HepG2 (cell line): ENCODE results near the gene NME4. TPM values are rescaled to one million over a fixed set of nuclear protein-coding genes. Genes with fewer than 3 reads are reported as not detected.

ENCODE experiments used
- ARNTL ChIP-seq: sonication (generic); formaldehyde crosslinking; IDR thresholded peaks from 2 replicates; pipeline ENCODE4 v1.4.0; 2020; ENCODE audit warnings: mild to moderate bottlenecking, missing genetic modification reagents
- KLF12 ChIP-seq: sonication (generic); formaldehyde crosslinking; IDR thresholded peaks from 2 replicates; pipeline ENCODE4 v1.4.0; 2020; ENCODE audit warnings: missing genetic modification reagents, borderline replicate concordance
- LCORL ChIP-seq, 2 experiments: fragments of 450-650 bp in 1 of 2; sonication (generic) in 1 of 2; formaldehyde crosslinking in 1 of 2; IDR thresholded peaks; 2 replicates each; pipeline versions ENCODE4 v1.5.0 to v1.6.1; 2017 to 2020; ENCODE audit warnings: antibody characterized with exemption in 1 of 2, missing genetic modification reagents in 1 of 2
- MAF1 ChIP-seq: sonication (generic); formaldehyde crosslinking; IDR thresholded peaks from 2 replicates; pipeline ENCODE4 v1.5.0; 2020; ENCODE audit warnings: missing genetic modification reagents, borderline replicate concordance
- MED8 ChIP-seq: sonication (generic); formaldehyde crosslinking; IDR thresholded peaks from 2 replicates; pipeline ENCODE4 v1.8.1; 2023; ENCODE audit warnings: mild to moderate bottlenecking, missing genetic modification reagents; ENCODE audit not compliant: insufficient replicate concordance
- MTA1 ChIP-seq: sonication (generic); formaldehyde crosslinking; IDR thresholded peaks from 2 replicates; pipeline ENCODE4 v1.4.0; 2020; ENCODE audit warnings: missing genetic modification reagents, mild to moderate bottlenecking, borderline replicate concordance
- NR2F1 ChIP-seq, 2 experiments: fragments of 450-650 bp in 1 of 2; formaldehyde crosslinking in 1 of 2; IDR thresholded peaks; 2 replicates each; pipeline versions ENCODE4 v1.5.0 to v1.6.1; 2016 to 2020; ENCODE audit warnings: mild to moderate bottlenecking in 1 of 2, missing compliant biosample characterization in 1 of 2, missing genetic modification reagents in 1 of 2, moderate library complexity in 1 of 2
- REXO4 ChIP-seq: sonication (generic); formaldehyde crosslinking; IDR thresholded peaks from 2 replicates; pipeline ENCODE4 v1.8.0; 2022; ENCODE audit warnings: missing genetic modification reagents, mild to moderate bottlenecking, borderline replicate concordance
- RXRB ChIP-seq: IDR thresholded peaks from 2 replicates; pipeline ENCODE4 v1.6.1; 2016; ENCODE audit warnings: borderline replicate concordance, missing genetic modification reagents, missing compliant biosample characterization
- SALL1 ChIP-seq: sonication (generic); formaldehyde crosslinking; IDR thresholded peaks from 2 replicates; pipeline ENCODE4 v1.8.0; 2022; ENCODE audit warnings: mild to moderate bottlenecking, missing genetic modification reagents
- SMC3 ChIP-seq: IDR thresholded peaks from 2 replicates; pipeline ENCODE4 v1.6.1; 2011; ENCODE audit warnings: low read length, improper control_type of control experiment
- TARDBP ChIP-seq: sonication (generic); formaldehyde crosslinking; IDR thresholded peaks from 2 replicates; pipeline ENCODE4 v1.8.0; 2022; ENCODE audit warnings: mild to moderate bottlenecking, missing genetic modification reagents
- THAP11 ChIP-seq: IDR thresholded peaks from 2 replicates; pipeline ENCODE4 v1.6.1; 2016; ENCODE audit warnings: missing biosample characterization, missing genetic modification reagents
- ZBTB7B ChIP-seq: sonication (generic); formaldehyde crosslinking; IDR thresholded peaks from 2 replicates; pipeline ENCODE4 v1.4.0; 2020; ENCODE audit warnings: missing genetic modification reagents
- ZNF383 ChIP-seq: sonication (generic); formaldehyde crosslinking; IDR thresholded peaks from 2 replicates; pipeline ENCODE4 v1.4.0; 2020; ENCODE audit warnings: missing genetic modification reagents, mild to moderate bottlenecking, borderline replicate concordance
- ZNF431 ChIP-seq: sonication (generic); formaldehyde crosslinking; IDR thresholded peaks from 2 replicates; pipeline ENCODE4 v1.9.0; 2022; ENCODE audit warnings: missing genetic modification reagents, low read depth, mild to moderate bottlenecking, borderline replicate concordance
- ZNF558 ChIP-seq: sonication (generic); formaldehyde crosslinking; IDR thresholded peaks from 2 replicates; pipeline ENCODE4 v1.9.0; 2022; ENCODE audit warnings: mild to moderate bottlenecking, missing genetic modification reagents, borderline replicate concordance
- ZNF652 ChIP-seq: IDR thresholded peaks from 2 replicates; pipeline ENCODE4 v1.6.1; 2016; ENCODE audit warnings: low read depth, borderline replicate concordance
- ZNF777 ChIP-seq: sonication (generic); formaldehyde crosslinking; IDR thresholded peaks from 2 replicates; pipeline ENCODE4 v1.4.0; 2020; ENCODE audit warnings: missing genetic modification reagents
- ZNF780A ChIP-seq: sonication (generic); formaldehyde crosslinking; IDR thresholded peaks from 2 replicates; pipeline ENCODE4 v1.8.0; 2022; ENCODE audit warnings: mild to moderate bottlenecking, missing genetic modification reagents, moderate library complexity
- ZZZ3 ChIP-seq: sonication (generic); formaldehyde crosslinking; IDR thresholded peaks from 2 replicates; pipeline ENCODE4 v1.4.0; 2020; ENCODE audit warnings: missing genetic modification reagents, mild to moderate bottlenecking, borderline replicate concordance
- polyA plus RNA-seq, 8 experiments: library from polyadenylated mRNA; depleted of rRNA in 3 of 8; stranded (reverse) in 7 of 8; unstranded in 1 of 8; fragments of >200 nt; fragmentation: Illumina TruSeq in 4 of 8; extraction: Trizol in 4 of 8; gene quantifications; 2 replicates each; pipeline versions ENCODE4 v1.2.1 to v1.2.3, GENCODE V29; 2011 to 2016; ENCODE audit warnings: low read depth in 4 of 8, missing spikeins in 1 of 8, mixed read lengths in 1 of 8; ENCODE audit not compliant: insufficient read depth in 1 of 8
- total RNA-seq, 5 experiments: library from RNA; depleted of rRNA; stranded (reverse); fragments of >200 nt; fragmentation: Illumina TruSeq; extraction: Trizol; gene quantifications; 2 replicates each; pipeline ENCODE4 v1.2.3, GENCODE V29; 2016; ENCODE audit warnings: low read depth in 1 of 5
- TF ChIP-seq, protein P1 (sequence below): sonication (generic); formaldehyde crosslinking; IDR thresholded peaks from 2 replicates; pipeline ENCODE4 v1.8.1; 2023; ENCODE audit warnings: mild to moderate bottlenecking, missing genetic modification reagents
- TF ChIP-seq, protein P2 (sequence below): sonication (generic); formaldehyde crosslinking; IDR thresholded peaks from 2 replicates; pipeline ENCODE4 v1.4.0; 2020; ENCODE audit warnings: missing genetic modification reagents
- TF ChIP-seq, protein P3 (sequence below): IDR thresholded peaks from 2 replicates; pipeline ENCODE4 v1.6.1; 2016
- TF ChIP-seq, protein P4 (sequence below): sonication (generic); formaldehyde crosslinking; IDR thresholded peaks from 2 replicates; pipeline ENCODE4 v1.4.0; 2020; ENCODE audit warnings: missing genetic modification reagents, borderline replicate concordance

NME4 gene
- total and polyA plus RNA-seq, 2 of the 13 experiments (the other 11 are each of a cell fraction or from before 2014, with no cell fraction given), result 121 to 263 TPM

DNA sequence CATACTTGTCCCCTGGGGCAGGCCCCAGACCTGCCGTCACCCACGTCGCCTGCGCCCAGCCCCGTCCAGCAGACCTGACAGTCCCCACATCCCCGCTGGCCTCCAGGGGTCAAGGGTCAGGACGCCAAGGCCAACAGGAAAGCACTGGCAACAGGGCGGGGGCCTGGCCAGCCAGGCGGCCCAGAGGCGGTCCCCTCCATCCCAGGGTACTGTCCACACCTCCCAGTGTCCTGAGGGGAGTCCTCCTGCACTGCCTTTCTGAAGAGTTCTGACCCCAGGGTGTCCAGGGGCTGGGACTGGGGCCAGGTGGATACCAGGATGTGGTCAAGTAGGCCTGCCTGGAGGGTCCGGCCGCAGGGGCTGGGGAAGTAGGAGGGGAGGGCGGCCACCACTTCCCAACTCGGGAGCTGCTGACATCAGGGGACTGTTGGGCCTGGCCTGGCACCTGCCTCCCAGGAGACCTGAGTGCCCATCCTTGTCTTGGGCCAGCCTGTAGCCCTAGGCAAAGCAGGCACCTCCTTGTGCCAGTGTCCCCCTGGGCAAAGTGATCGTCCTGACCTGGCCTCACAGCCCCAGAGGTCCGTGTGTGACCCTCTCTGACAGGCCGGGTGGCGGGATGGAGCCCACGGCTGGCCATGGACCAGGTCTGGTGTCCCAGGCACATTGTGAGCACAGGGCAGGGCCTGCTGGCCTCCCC lies 37.8 kb upstream of the NME4 start (continued):
- TF ChIP-seq, protein P1, sequence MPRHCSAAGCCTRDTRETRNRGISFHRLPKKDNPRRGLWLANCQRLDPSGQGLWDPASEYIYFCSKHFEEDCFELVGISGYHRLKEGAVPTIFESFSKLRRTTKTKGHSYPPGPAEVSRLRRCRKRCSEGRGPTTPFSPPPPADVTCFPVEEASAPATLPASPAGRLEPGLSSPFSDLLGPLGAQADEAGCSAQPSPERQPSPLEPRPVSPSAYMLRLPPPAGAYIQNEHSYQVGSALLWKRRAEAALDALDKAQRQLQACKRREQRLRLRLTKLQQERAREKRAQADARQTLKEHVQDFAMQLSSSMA (CRISPR knock-in tag), result 0 out of 2 replicates have a peak, but pooled peaks have one; percentile 38
- TF ChIP-seq MTA1 (CRISPR knock-in tag) (peak; percentile 85; the same call in 1 of the 2 replicates), REXO4 (CRISPR knock-in tag) (no peak), ZNF558 (CRISPR knock-in tag) (no peak), SMC3 (no peak), RXRB (CRISPR knock-in tag) (peak; percentile 88), NR2F1 (CRISPR knock-in tag; IDR thresholded peaks at IDR 0.05) (peak; percentile 93 to 98), ARNTL (CRISPR knock-in tag) (0 out of 2 replicates have a peak, but pooled peaks have one; percentile 51), ZNF431 (CRISPR knock-in tag) (0 out of 2 replicates have a peak, but pooled peaks have one; percentile 6), MED8 (CRISPR knock-in tag) (peak; percentile 51), TARDBP (CRISPR knock-in tag) (peak; percentile 72; the same call in 1 of the 2 replicates), MAF1 (CRISPR knock-in tag) (no peak), SALL1 (peak; percentile 62), LCORL (IDR thresholded peaks at IDR 0.05) (no peak), LCORL (CRISPR knock-in tag; IDR thresholded peaks at IDR 0.05) (peak; percentile 96), THAP11 (CRISPR knock-in tag) (0 out of 2 replicates have a peak, but pooled peaks have one; percentile 37), KLF12 (CRISPR knock-in tag) (no peak; the same call in 1 of the 2 replicates), ZZZ3 (CRISPR knock-in tag) (0 out of 2 replicates have a peak, but pooled peaks have one; percentile 72), ZNF780A (CRISPR knock-in tag) (no peak), ZNF777 (peak; percentile 74; the same call in 1 of the 2 replicates), ZNF383 (CRISPR knock-in tag) (no peak), ZBTB7B (CRISPR knock-in tag) (peak; percentile 90), ZNF652 (CRISPR knock-in tag) (peak; percentile 52; the same call in 1 of the 2 replicates)
- TF ChIP-seq, protein P2, sequence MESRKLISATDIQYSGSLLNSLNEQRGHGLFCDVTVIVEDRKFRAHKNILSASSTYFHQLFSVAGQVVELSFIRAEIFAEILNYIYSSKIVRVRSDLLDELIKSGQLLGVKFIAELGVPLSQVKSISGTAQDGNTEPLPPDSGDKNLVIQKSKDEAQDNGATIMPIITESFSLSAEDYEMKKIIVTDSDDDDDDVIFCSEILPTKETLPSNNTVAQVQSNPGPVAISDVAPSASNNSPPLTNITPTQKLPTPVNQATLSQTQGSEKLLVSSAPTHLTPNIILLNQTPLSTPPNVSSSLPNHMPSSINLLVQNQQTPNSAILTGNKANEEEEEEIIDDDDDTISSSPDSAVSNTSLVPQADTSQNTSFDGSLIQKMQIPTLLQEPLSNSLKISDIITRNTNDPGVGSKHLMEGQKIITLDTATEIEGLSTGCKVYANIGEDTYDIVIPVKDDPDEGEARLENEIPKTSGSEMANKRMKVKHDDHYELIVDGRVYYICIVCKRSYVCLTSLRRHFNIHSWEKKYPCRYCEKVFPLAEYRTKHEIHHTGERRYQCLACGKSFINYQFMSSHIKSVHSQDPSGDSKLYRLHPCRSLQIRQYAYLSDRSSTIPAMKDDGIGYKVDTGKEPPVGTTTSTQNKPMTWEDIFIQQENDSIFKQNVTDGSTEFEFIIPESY (CRISPR knock-in tag), result peak; percentile 28; the same call in 1 of the 2 replicates
- TF ChIP-seq, protein P3, sequence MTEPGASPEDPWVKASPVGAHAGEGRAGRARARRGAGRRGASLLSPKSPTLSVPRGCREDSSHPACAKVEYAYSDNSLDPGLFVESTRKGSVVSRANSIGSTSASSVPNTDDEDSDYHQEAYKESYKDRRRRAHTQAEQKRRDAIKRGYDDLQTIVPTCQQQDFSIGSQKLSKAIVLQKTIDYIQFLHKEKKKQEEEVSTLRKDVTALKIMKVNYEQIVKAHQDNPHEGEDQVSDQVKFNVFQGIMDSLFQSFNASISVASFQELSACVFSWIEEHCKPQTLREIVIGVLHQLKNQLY (CRISPR knock-in tag), result peak; percentile 77
- TF ChIP-seq, protein P4, sequence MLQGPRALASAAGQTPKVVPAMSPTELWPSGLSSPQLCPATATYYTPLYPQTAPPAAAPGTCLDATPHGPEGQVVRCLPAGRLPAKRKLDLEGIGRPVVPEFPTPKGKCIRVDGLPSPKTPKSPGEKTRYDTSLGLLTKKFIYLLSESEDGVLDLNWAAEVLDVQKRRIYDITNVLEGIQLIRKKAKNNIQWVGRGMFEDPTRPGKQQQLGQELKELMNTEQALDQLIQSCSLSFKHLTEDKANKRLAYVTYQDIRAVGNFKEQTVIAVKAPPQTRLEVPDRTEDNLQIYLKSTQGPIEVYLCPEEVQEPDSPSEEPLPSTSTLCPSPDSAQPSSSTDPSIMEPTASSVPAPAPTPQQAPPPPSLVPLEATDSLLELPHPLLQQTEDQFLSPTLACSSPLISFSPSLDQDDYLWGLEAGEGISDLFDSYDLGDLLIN, result no peak
